ENCODE measurements around the gene PRORP.

Gene PRORP

GRCh38 chr14:35121887-35122695 is at the start of gene PRORP, which contains the start of gene PPP2R3C:
Gene PRORP, plus strand, starts transcription at chr14:35122552. Its CDS starts 694 bp downstream, at chr14:35123246.
Gene PPP2R3C, minus strand, starts transcription at chr14:35121990. Its CDS starts 31 bp downstream, at chr14:35121959.
- no peak for TF ChIP-seq CTCF (IDR thresholded peaks at IDR 0.05; ENCODE audit: extremely low read depth, insufficient read depth, missing control alignments)
- peak; percentile 89 for DNase-seq (ENCODE audit: low spot score)
- in situ Hi-C loops (cut with MboI; ENCODE audit: low pct_unique_long_range_greater_than_20kb, low sequenced_read_pairs, unreplicated experiment), result no loop called here

- DNase-seq (ENCODE audit: low spot score), result no peak
- in situ Hi-C loops (cut with MboI; ENCODE audit: low pct_unique_long_range_greater_than_20kb, low sequenced_read_pairs, unreplicated experiment), result no loop called here
Measured at GRCh38 chr14:35073486-35073885, 48.9 kb upstream of the PRORP start.

DNA sequence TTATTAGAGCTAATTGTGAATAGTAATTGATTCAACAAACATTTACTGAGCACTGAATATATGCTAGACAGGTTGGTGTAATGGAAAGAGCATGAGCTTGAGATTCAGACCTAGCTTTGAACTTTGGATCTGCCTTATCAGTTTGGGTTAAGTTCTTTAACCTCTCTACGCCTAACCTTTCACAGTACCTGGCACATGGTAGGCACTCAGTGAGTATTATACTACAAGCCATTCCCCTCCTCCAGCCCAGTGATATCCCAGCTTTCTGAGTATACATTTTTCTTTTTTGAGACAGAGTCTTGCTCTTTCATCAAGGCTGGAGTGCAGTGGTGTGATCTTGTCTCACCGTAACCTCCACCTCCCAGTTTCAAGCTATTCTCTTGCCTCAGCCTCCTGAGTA is 44.3 kb upstream of the PRORP start:
- no peak for TF ChIP-seq CTCF (IDR thresholded peaks at IDR 0.05; ENCODE audit: extremely low read depth, insufficient read depth, missing control alignments)
- in situ Hi-C loops (cut with MboI; ENCODE audit: low pct_unique_long_range_greater_than_20kb, low sequenced_read_pairs, unreplicated experiment), result no loop called here

More at GRCh38 chr14:35073486-35073885, 48.9 kb upstream of the PRORP start:
- no peak for TF ChIP-seq CTCF (IDR thresholded peaks at IDR 0.05; ENCODE audit: extremely low read depth, insufficient read depth, missing control alignments)

DNA sequence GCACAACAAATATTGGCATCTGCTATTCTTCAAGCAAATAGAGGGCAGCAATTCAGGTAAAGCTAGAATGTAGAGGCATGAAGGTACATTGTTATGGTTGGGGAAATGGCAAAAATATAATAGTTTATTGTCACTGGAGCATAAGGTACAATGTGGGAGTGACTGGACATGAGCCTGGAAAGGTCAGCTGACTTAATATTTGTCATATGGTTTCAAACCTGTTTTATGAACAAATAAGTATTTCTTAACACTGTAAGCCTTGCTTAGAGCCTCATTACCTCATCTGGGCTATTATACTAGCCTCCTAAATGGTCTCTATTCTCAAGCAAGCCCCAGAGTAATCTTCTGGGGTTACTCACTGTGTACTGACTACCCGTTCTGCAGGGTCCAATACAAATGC is 42.6 kb upstream of the PRORP start:
- DNase-seq (ENCODE audit: low spot score), result no peak
- no peak for TF ChIP-seq CTCF (IDR thresholded peaks at IDR 0.05; ENCODE audit: extremely low read depth, insufficient read depth, missing control alignments)
- in situ Hi-C loops (cut with MboI; ENCODE audit: low pct_unique_long_range_greater_than_20kb, low sequenced_read_pairs, unreplicated experiment), result no loop called here

More for the DNA sequence above, 44.3 kb upstream of the PRORP start:
- no peak for DNase-seq (ENCODE audit: low spot score)

DNA sequence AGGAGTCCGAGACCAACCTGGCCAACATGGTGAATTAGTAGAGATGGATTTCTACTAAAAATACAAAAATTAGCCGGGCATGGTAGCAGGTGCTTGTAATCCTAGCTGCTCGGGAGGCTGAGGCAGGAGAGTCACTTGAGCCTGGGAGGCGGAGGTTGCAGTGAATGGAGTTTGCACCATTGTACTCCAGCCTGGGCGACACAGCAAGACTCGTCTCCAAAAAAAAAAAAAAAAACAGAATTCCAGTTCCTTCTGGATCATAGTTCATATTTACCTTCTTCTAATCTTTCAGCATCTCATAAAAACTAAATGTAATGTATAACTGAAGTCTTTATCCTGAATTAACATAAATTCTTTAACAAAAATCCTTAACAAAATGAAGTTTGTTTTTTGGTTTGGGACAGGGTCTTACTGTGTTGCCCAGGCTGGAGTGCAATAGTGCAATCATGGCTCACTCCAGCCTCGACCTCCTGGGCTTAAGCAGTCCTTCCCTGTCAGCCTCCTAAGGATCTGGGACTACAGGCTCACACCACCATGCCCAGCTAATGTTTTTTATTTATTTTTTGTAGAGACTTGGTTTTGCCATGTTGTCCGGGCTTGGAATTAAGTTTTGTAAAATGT is 38.7 kb upstream of the PRORP start:
- in situ Hi-C loops (cut with MboI; ENCODE audit: low pct_unique_long_range_greater_than_20kb, low sequenced_read_pairs, unreplicated experiment), result no loop called here
- DNase-seq (ENCODE audit: low spot score), result no peak
- no peak for TF ChIP-seq CTCF (IDR thresholded peaks at IDR 0.05; ENCODE audit: extremely low read depth, insufficient read depth, missing control alignments)

DNA sequence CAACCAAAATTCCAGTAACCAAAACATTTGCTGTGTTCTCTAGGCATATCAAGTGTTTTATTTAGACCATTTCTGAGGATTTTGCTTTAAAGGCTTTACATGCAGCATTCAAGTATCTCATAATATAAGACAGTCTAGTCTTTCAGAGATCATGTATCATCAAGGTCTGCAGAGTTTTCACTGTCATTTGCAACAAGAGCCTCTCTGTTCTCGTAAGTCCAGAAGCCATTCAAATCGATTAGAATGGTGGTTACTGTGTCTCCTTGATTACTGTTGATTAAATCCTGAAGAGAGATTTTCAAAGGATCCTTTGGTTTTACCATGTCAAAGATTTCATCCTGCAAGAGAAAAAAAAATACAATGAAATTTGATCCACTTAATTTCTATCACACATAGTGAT is 36.9 kb upstream of the PRORP start:
- in situ Hi-C loops (cut with MboI; ENCODE audit: low pct_unique_long_range_greater_than_20kb, low sequenced_read_pairs, unreplicated experiment), result no loop called here
- no peak for TF ChIP-seq CTCF (IDR thresholded peaks at IDR 0.05; ENCODE audit: extremely low read depth, insufficient read depth, missing control alignments)
- no peak for DNase-seq (ENCODE audit: low spot score)
